SJCRH30 (cell line): Measurements from ENCODE around the gene KY. TPM values are rescaled to one million over a fixed set of nuclear protein-coding genes. Genes with fewer than 3 reads are reported as not detected.

Experiments
- DNase-seq, 2 experiments: peaks; one replicate each; pipeline ENCODE4 v3.0.0-alpha.2; 2015 to 2020
- H3K27ac ChIP-seq: fragments of 250-450 bp; sonication (Bioruptor Pico); 2 replicates; pipeline ENCODE4 v1.5.1; 2020; ENCODE audit warnings: mild to moderate bottlenecking, moderate library complexity
- H3K27me3 ChIP-seq: fragments of 250-450 bp; sonication (Bioruptor Pico); 2 replicates; pipeline ENCODE4 v1.5.1; 2020; ENCODE audit warnings: mild to moderate bottlenecking, moderate library complexity
- H3K36me3 ChIP-seq: fragments of 250-450 bp; sonication (Bioruptor Pico); 2 replicates; pipeline ENCODE4 v1.5.1; 2020; ENCODE audit warnings: mild to moderate bottlenecking, moderate library complexity
- H3K4me1 ChIP-seq: fragments of 250-450 bp; sonication (Bioruptor Pico); 2 replicates; pipeline ENCODE4 v1.5.1; 2020; ENCODE audit warnings: mild to moderate bottlenecking, moderate library complexity
- H3K4me3 ChIP-seq: fragments of 250-450 bp; sonication (Bioruptor Pico); 2 replicates; pipeline ENCODE4 v1.5.1; 2020; ENCODE audit warnings: mild to moderate bottlenecking, moderate library complexity
- H3K9me3 ChIP-seq: fragments of 250-450 bp; sonication (Bioruptor Pico); replicated peaks from 2 replicates; pipeline ENCODE4 v1.5.1; 2020; ENCODE audit warnings: mild to moderate bottlenecking, moderate library complexity
- total RNA-seq: library from RNA; depleted of rRNA; stranded (reverse); fragments of >200 nt; shearing (Covaris generic); gene quantifications from 2 replicates; pipeline ENCODE4 v1.2.3, GENCODE V29; 2014

The KY gene
- total RNA-seq, 1 experiment from 2014 or later, result not detected

- H3K27me3 ChIP-seq, result no peaks in the 10 kb centered on the region
- no peak overlapping the region for H3K27ac ChIP-seq
- no peak overlapping the region for H3K4me3 ChIP-seq
- H3K4me1 ChIP-seq, result no peaks in the 10 kb centered on the region
- no peak for DNase-seq
- no peaks in the 10 kb centered on the region for H3K9me3 ChIP-seq
- H3K36me3 ChIP-seq, result no peaks in the 10 kb centered on the region
These were observed 31.5 kb upstream of the KY start for GRCh38 chr3:134682196-134682880.

DNA sequence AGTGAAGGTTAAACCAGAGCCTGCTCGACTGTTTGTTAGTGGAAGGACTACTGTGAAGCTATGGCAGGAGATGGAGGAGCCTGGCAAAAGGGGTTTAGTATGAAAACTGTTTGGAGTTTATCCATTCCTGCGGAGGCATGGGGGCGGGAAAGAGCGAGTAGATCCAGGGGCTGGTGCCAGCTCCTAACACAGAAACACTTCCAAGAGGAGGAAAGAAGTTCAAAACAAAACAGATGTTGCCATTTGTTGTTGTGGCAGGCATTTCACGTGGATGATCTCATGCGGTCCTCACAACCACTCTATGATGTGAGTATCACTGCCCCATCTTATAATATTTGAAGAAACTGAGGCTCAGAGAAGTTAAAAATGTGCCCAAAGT lies 30.7 kb upstream of the KY start:
- H3K36me3 ChIP-seq, result no peaks in the 10 kb centered on the region
- no peak overlapping the region for H3K4me3 ChIP-seq
- no peaks in the 10 kb centered on the region for H3K9me3 ChIP-seq
- H3K27me3 ChIP-seq, result no peaks in the 10 kb centered on the region
- no peak for DNase-seq
- H3K4me1 ChIP-seq, result no peaks in the 10 kb centered on the region
- H3K27ac ChIP-seq, result no peak overlapping the region

- H3K4me3 ChIP-seq, result no peak overlapping the region
- no peak for DNase-seq
- no peaks in the 10 kb centered on the region for H3K36me3 ChIP-seq
- 0 out of 2 replicates have a peak, but pooled peaks cover 2% of the 10 kb centered on the region for H3K9me3 ChIP-seq
- H3K27ac ChIP-seq, result no peak overlapping the region
- no peaks in the 10 kb centered on the region for H3K27me3 ChIP-seq
- no peaks in the 10 kb centered on the region for H3K4me1 ChIP-seq
These were observed 30.1 kb upstream of the KY start for GRCh38 chr3:134680796-134681521.

GRCh38 chr3:134677987-134678308 lies 27.1 kb upstream of the KY start:
- Histone ChIP-seq H3K27ac (no peak overlapping the region), H3K27me3 (no peaks in the 10 kb centered on the region), H3K36me3 (no peaks in the 10 kb centered on the region), H3K4me1 (no peaks in the 10 kb centered on the region), H3K9me3 (peaks cover 8% of the 10 kb centered on the region; the same call in 1 of the 2 replicates), H3K4me3 (no peak overlapping the region)
- no peak for DNase-seq

GRCh38 chr3:134677196-134677986 lies 26.6 kb upstream of the KY start:
- H3K27ac ChIP-seq, result no peak overlapping the region
- no peaks in the 10 kb centered on the region for H3K27me3 ChIP-seq
- H3K36me3 ChIP-seq, result no peaks in the 10 kb centered on the region
- DNase-seq, result peak in 1 of 2 experiments; percentile 40
- H3K9me3 ChIP-seq, result peaks cover 8% of the 10 kb centered on the region; the same call in 1 of the 2 replicates
- H3K4me3 ChIP-seq, result no peak overlapping the region
- no peaks in the 10 kb centered on the region for H3K4me1 ChIP-seq

- Histone ChIP-seq H3K4me1 (no peaks in the 10 kb centered on the region), H3K27me3 (no peaks in the 10 kb centered on the region), H3K9me3 (peaks cover 8% of the 10 kb centered on the region; the same call in 1 of the 2 replicates), H3K4me3 (no peak overlapping the region), H3K36me3 (no peaks in the 10 kb centered on the region), H3K27ac (no peak overlapping the region)
- no peak for DNase-seq
These were observed 25.0 kb upstream of the KY start for GRCh38 chr3:134675726-134676256.

- peaks cover 8% of the 10 kb centered on the region; the same call in 1 of the 2 replicates for H3K9me3 ChIP-seq
- no peak overlapping the region for H3K4me3 ChIP-seq
- DNase-seq, result no peak
- H3K27me3 ChIP-seq, result no peaks in the 10 kb centered on the region
- H3K36me3 ChIP-seq, result no peaks in the 10 kb centered on the region
- H3K27ac ChIP-seq, result no peak overlapping the region
- no peaks in the 10 kb centered on the region for H3K4me1 ChIP-seq
These were observed 21.7 kb upstream of the KY start for GRCh38 chr3:134672571-134672970.

- Histone ChIP-seq H3K36me3 (no peaks in the 10 kb centered on the region), H3K27me3 (no peaks in the 10 kb centered on the region), H3K9me3 (no peaks in the 10 kb centered on the region), H3K4me3 (no peak overlapping the region), H3K4me1 (peaks cover 9% of the 10 kb centered on the region), H3K27ac (no peak overlapping the region)
- DNase-seq, result no peak
These were observed 17.1 kb upstream of the KY start for GRCh38 chr3:134667956-134668355.

GRCh38 chr3:134667406-134667805 lies 16.6 kb upstream of the KY start:
- Histone ChIP-seq H3K9me3 (no peaks in the 10 kb centered on the region), H3K27ac (no peak overlapping the region), H3K4me1 (peaks cover 10% of the 10 kb centered on the region), H3K36me3 (no peaks in the 10 kb centered on the region), H3K4me3 (no peak overlapping the region), H3K27me3 (no peaks in the 10 kb centered on the region)
- no peak for DNase-seq

- DNase-seq, result no peak
- Histone ChIP-seq H3K36me3 (no peaks in the 10 kb centered on the region), H3K9me3 (no peaks in the 10 kb centered on the region), H3K27me3 (no peaks in the 10 kb centered on the region), H3K27ac (no peak overlapping the region), H3K4me1 (peaks cover 10% of the 10 kb centered on the region), H3K4me3 (no peak overlapping the region)
These were observed 16.1 kb upstream of the KY start for GRCh38 chr3:134666885-134667284.

DNA sequence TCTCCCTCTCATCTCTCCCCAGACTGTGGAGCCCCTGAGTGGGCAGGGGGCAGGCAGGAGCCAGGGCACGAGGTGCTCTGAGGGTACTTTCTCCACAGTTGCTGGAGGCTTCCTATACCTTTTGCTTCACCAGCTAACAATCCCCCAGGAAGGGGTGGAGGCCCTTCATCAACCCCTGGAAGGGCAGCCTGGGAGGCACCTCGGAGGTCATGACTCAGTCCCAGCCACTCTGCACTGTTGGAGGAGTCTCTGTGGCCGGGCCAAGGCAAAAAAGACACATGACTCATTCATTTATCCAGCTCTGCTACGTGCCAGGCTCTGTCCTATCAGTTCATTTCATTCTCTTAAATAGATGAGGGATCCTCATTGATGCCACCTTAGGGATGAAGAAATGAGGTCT lies 15.6 kb upstream of the KY start:
- H3K27ac ChIP-seq, result no peak overlapping the region
- no peak overlapping the region for H3K4me3 ChIP-seq
- H3K4me1 ChIP-seq, result peaks cover 10% of the 10 kb centered on the region
- no peaks in the 10 kb centered on the region for H3K9me3 ChIP-seq
- no peak for DNase-seq
- no peaks in the 10 kb centered on the region for H3K27me3 ChIP-seq
- no peaks in the 10 kb centered on the region for H3K36me3 ChIP-seq

DNA sequence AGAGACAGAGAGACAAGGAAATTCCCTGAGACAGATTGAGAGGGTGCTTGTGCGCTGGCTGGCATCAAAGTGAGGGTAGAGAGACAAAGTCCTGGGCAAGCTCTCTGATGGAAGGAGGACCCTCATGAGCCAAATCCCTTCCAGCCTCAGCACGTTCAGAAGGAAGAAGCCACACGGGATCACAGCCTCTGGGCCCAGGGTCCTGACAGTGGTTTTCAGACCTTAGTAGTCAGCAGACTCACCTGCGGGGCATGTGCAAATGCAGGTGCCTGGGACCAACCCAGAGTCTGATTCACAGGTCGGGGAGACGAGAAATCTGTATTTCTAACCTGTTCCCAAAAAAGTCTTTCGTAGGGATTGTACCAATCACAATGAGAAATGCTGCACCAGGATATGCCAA lies 15.2 kb upstream of the KY start:
- Histone ChIP-seq H3K4me1 (peaks cover 10% of the 10 kb centered on the region), H3K36me3 (no peaks in the 10 kb centered on the region), H3K27ac (no peak overlapping the region), H3K27me3 (no peaks in the 10 kb centered on the region), H3K9me3 (no peaks in the 10 kb centered on the region), H3K4me3 (no peak overlapping the region)
- no peak for DNase-seq

- H3K9me3 ChIP-seq, result no peaks in the 10 kb centered on the region
- H3K4me3 ChIP-seq, result no peak overlapping the region
- H3K27me3 ChIP-seq, result no peaks in the 10 kb centered on the region
- H3K27ac ChIP-seq, result no peak overlapping the region
- H3K36me3 ChIP-seq, result no peaks in the 10 kb centered on the region
- no peak for DNase-seq
- peaks cover 10% of the 10 kb centered on the region for H3K4me1 ChIP-seq
These were observed 14.4 kb upstream of the KY start for GRCh38 chr3:134665243-134665642.

- H3K9me3 ChIP-seq, result no peaks in the 10 kb centered on the region
- peak overlapping the region; percentile 50 for H3K27ac ChIP-seq
- no peaks in the 10 kb centered on the region for H3K36me3 ChIP-seq
- peaks cover 10% of the 10 kb centered on the region for H3K4me1 ChIP-seq
- H3K27me3 ChIP-seq, result no peaks in the 10 kb centered on the region
- DNase-seq, result peak; percentile 80 to 89
- no peak overlapping the region for H3K4me3 ChIP-seq
These were observed 13.1 kb upstream of the KY start for GRCh38 chr3:134663721-134664456.
